Caco-2 (cell line): Measurements from ENCODE around the gene S1PR3. TPM values are rescaled to one million over a fixed set of nuclear protein-coding genes. Genes with fewer than 3 reads are reported as not detected.

Experiments
- BruUV-seq: library from RNA; stranded (reverse); fragments of 400-500 nt; replicated peaks from 2 replicates; lab custom pipeline; 2021; lab: Mats Ljungman, UMichigan
- CTCF ChIA-PET: fragments of 300-600 bp; sonication (Branson Sonifier 250); formaldehyde crosslinking; loops from one replicate; lab custom pipeline; 2022; ENCODE audit warnings: antibody characterized with exemption; lab: Charles Lee
- POLR2A ChIA-PET: fragments of 300-600 bp; sonication (Branson Sonifier 250); formaldehyde crosslinking; loops from one replicate; lab custom pipeline; 2022; ENCODE audit warnings: antibody characterized with exemption; lab: Charles Lee
- DNase-seq, 2 experiments: peaks; one replicate each; pipeline versions ENCODE4 v3.0.0 to v3.0.0-alpha.2; 2020 to 2022
- H3K27me3 ChIP-seq: replicated peaks from 2 replicates; pipeline ENCODE4 v1.6.0; 2011; ENCODE audit warnings: low read length; ENCODE audit not compliant: control insufficient read depth, insufficient read depth
- H3K36me3 ChIP-seq: 2 replicates; pipeline ENCODE4 v1.5.1; 2011; ENCODE audit warnings: low read length; ENCODE audit not compliant: control insufficient read depth, insufficient read depth
- H3K4me1 ChIP-seq: fragments of 250-450 bp; sonication (Bioruptor Pico); 2 replicates; pipeline ENCODE4 v1.5.1; 2020; ENCODE audit warnings: mild to moderate bottlenecking
- H3K4me3 ChIP-seq: 2 replicates; pipeline ENCODE4 v1.5.1; 2011; ENCODE audit warnings: low read depth, mild to moderate bottlenecking, control low read depth, low read length
- H3K9me3 ChIP-seq: fragments of 250-450 bp; sonication (Bioruptor Pico); 2 replicates; pipeline ENCODE4 v1.5.1; 2020; ENCODE audit warnings: mild to moderate bottlenecking, moderate library complexity
- H3K27ac Mint-ChIP-seq: one replicate; pipeline ENCODE4 v1.8.0; 2022; ENCODE audit warnings: mixed read lengths; ENCODE audit not compliant: unreplicated experiment
- H3K27me3 Mint-ChIP-seq: one replicate; pipeline ENCODE4 v1.8.0; 2022; ENCODE audit warnings: mixed read lengths; ENCODE audit not compliant: insufficient read depth, unreplicated experiment
- H3K36me3 Mint-ChIP-seq: one replicate; pipeline ENCODE4 v1.8.0; 2022; ENCODE audit warnings: mild to moderate bottlenecking, mixed read lengths; ENCODE audit not compliant: insufficient read depth, unreplicated experiment
- H3K4me1 Mint-ChIP-seq: one replicate; pipeline ENCODE4 v1.8.0; 2022; ENCODE audit warnings: low read depth, mixed read lengths; ENCODE audit not compliant: unreplicated experiment
- H3K4me3 Mint-ChIP-seq: one replicate; pipeline ENCODE4 v1.8.0; 2022; ENCODE audit warnings: mild to moderate bottlenecking, moderate library complexity, mixed read lengths; ENCODE audit not compliant: unreplicated experiment
- H3K9me3 Mint-ChIP-seq: one replicate; pipeline ENCODE4 v1.8.0; 2022; ENCODE audit warnings: mixed read lengths; ENCODE audit not compliant: unreplicated experiment
- CTCF ChIP-seq, 2 experiments: fragments of 200-600 bp in 1 of 2; IDR thresholded peaks; 1 replicate in 1 of 2; 2 replicates in 1 of 2; pipeline versions ENCODE4 v1.5.1 to v1.8.0; 2011 to 2022; ENCODE audit warnings: antibody characterized with exemption in 1 of 2, control low read depth in 1 of 2, inconsistent platforms in 1 of 2, low read depth in 1 of 2, low read length in 1 of 2, mild to moderate bottlenecking in 1 of 2, moderate library complexity in 1 of 2; ENCODE audit not compliant: insufficient read depth in 1 of 2, severe bottlenecking in 1 of 2, unreplicated experiment in 1 of 2
- intact Hi-C: fragments of 100-400 bp; cut with micrococcal nuclease; formaldehyde crosslinking; loops from one replicate; pipeline ENCODE4 v1.10.0; 2022; ENCODE audit not compliant: unreplicated experiment
- total RNA-seq: library from RNA; stranded (reverse); gene quantifications from 2 replicates; pipeline ENCODE4 v1.2.3, GENCODE V29; 2022

The S1PR3 gene
- total RNA-seq, 1 experiment from 2014 or later: 1.00 TPM

- Histone ChIP-seq H3K9me3 (no peaks in the 10 kb centered on the region), H3K4me1 (no peaks in the 10 kb centered on the region), H3K27me3 (no peaks in the 10 kb centered on the region), H3K4me3 (no peak overlapping the region), H3K36me3 (no peaks in the 10 kb centered on the region)
- no peaks in the 10 kb centered on the region for H3K4me1 Mint-ChIP-seq
- CTCF ChIA-PET: no interaction called here
- no peak overlapping the region for H3K27ac Mint-ChIP-seq
- POLR2A ChIA-PET: no interaction called here
- no peak overlapping the region for H3K4me3 Mint-ChIP-seq
- intact Hi-C loops: no loop called here
- H3K36me3 Mint-ChIP-seq: no peaks in the 10 kb centered on the region
- DNase-seq: no peak
- H3K27me3 Mint-ChIP-seq: no peaks in the 10 kb centered on the region
- H3K9me3 Mint-ChIP-seq: no peaks in the 10 kb centered on the region
- no peak for TF ChIP-seq CTCF (IDR thresholded peaks at IDR 0.05; ENCODE audit: insufficient read depth in 1 of 2, low read depth in 1 of 2, low read length in 1 of 2, severe bottlenecking in 1 of 2, unreplicated experiment in 1 of 2)
- BruUV-seq: no TSS peak
Measured at GRCh38 chr9:88998911-88999310, 7.6 kb downstream of the S1PR3 start.

GRCh38 chr9:89000371-89000781 is 9.1 kb downstream of the S1PR3 start:
- no peaks in the 10 kb centered on the region for H3K4me1 Mint-ChIP-seq
- no TSS peak for BruUV-seq
- POLR2A ChIA-PET: no interaction called here
- no peak overlapping the region for H3K4me3 ChIP-seq
- no peaks in the 10 kb centered on the region for H3K9me3 Mint-ChIP-seq
- DNase-seq: no peak
- H3K4me1 ChIP-seq: no peaks in the 10 kb centered on the region
- H3K36me3 ChIP-seq: no peaks in the 10 kb centered on the region
- CTCF ChIA-PET: interaction anchor here (1.0 kb wide), 1 partner anchor 339 kb away, joined by 9 read pairs; no protein-coding TSS in a partner anchor
- no peaks in the 10 kb centered on the region for H3K27me3 ChIP-seq
- H3K4me3 Mint-ChIP-seq: no peak overlapping the region
- H3K36me3 Mint-ChIP-seq: no peaks in the 10 kb centered on the region
- no peak for TF ChIP-seq CTCF (IDR thresholded peaks at IDR 0.05; ENCODE audit: insufficient read depth in 1 of 2, low read depth in 1 of 2, low read length in 1 of 2, severe bottlenecking in 1 of 2, unreplicated experiment in 1 of 2)
- H3K27ac Mint-ChIP-seq: no peak overlapping the region
- H3K9me3 ChIP-seq: no peaks in the 10 kb centered on the region
- no peaks in the 10 kb centered on the region for H3K27me3 Mint-ChIP-seq
- intact Hi-C loops: loop anchor here (5.0 kb wide), 1 partner anchor 113 kb away; no protein-coding TSS in a partner anchor

- Mint-ChIP-seq H3K4me3 (no peak overlapping the region), H3K9me3 (no peaks in the 10 kb centered on the region)
- POLR2A ChIA-PET: no interaction called here
Measured at GRCh38 chr9:89000973-89001916, 10.0 kb downstream of the S1PR3 start.

More at GRCh38 chr9:89000973-89001916, 10.0 kb downstream of the S1PR3 start:
- H3K9me3 ChIP-seq: no peaks in the 10 kb centered on the region
- no peaks in the 10 kb centered on the region for H3K36me3 ChIP-seq
- peak; percentile 74 for DNase-seq
- TF ChIP-seq CTCF (IDR thresholded peaks at IDR 0.05; ENCODE audit: insufficient read depth in 1 of 2, low read depth in 1 of 2, low read length in 1 of 2, severe bottlenecking in 1 of 2, unreplicated experiment in 1 of 2): peak; percentile 53 to 55
- Mint-ChIP-seq H3K36me3 (no peaks in the 10 kb centered on the region), H3K27me3 (no peaks in the 10 kb centered on the region), H3K4me1 (no peaks in the 10 kb centered on the region), H3K27ac (no peak overlapping the region)
- intact Hi-C loops: loop anchor here (1.0 to 5.0 kb wide), 3 partner anchors 114 to 408 kb away; no protein-coding TSS in a partner anchor
- BruUV-seq: no TSS peak
- H3K4me1 ChIP-seq: no peaks in the 10 kb centered on the region
- H3K27me3 ChIP-seq: no peaks in the 10 kb centered on the region
- no peak overlapping the region for H3K4me3 ChIP-seq
- CTCF ChIA-PET: interaction anchor here (0.7 to 1.0 kb wide), 2 partner anchors 179 to 340 kb away, joined by 3 to 9 read pairs; no protein-coding TSS in a partner anchor
